Stomach (tissue), 9 donors: ENCODE measurements around the gene RBM44. TPM values are rescaled to one million over a fixed set of nuclear protein-coding genes. Genes with fewer than 3 reads are reported as not detected.
"Not testable (repeated sequence)": the region's sequence is repeated elsewhere in the genome, so short reads cannot be mapped to it uniquely, and the experiment has no call there.

Experiments
- DNase-seq, 2 donors: peaks; one replicate each; pipeline versions ENCODE4 v3.0.0 to v3.0.0-alpha.2; 2013 to 2019
- H3K27ac ChIP-seq, 5 donors: fragments of 200-600 bp in 4 of 5; sonication (generic) in 4 of 5; one replicate each; pipeline ENCODE4 v1.5.1; 2013 to 2019; ENCODE audit warnings: mild to moderate bottlenecking in 1 of 5, moderate library complexity in 1 of 5
- H3K27me3 ChIP-seq, 3 donors: fragments of 200-600 bp; sonication (generic); one replicate each; pipeline ENCODE4 v1.5.1; 2017 to 2019; ENCODE audit warnings: mixed run types in 1 of 3
- H3K36me3 ChIP-seq, 4 donors: fragments of 200-600 bp; sonication (generic); 1 replicate in 3 of 4; 2 replicates in 1 of 4; pipeline ENCODE4 v1.5.1; 2016 to 2019
- H3K4me1 ChIP-seq, 4 donors: fragments of 200-600 bp; sonication (generic); one replicate each; pipeline ENCODE4 v1.5.1; 2016 to 2019
- H3K4me3 ChIP-seq, 4 donors: fragments of 200-600 bp; sonication (generic) in 3 of 4; one replicate each; pipeline ENCODE4 v1.5.1; 2016 to 2019; ENCODE audit warnings: mild to moderate bottlenecking in 1 of 4
- H3K9me3 ChIP-seq, 4 donors: fragments of 200-600 bp; sonication (generic); one replicate each; pipeline ENCODE4 v1.5.1; 2016 to 2019
- CTCF ChIP-seq, 7 experiments: fragments of 450-650 bp in 4 of 7; fragments of 200-600 bp in 3 of 7; sonication (generic) in 3 of 7; IDR thresholded peaks; one replicate each; pipeline ENCODE4 v1.5.1; 2016 to 2019; ENCODE audit warnings: antibody characterized with exemption in 7 of 7, control low read depth in 2 of 7, mild to moderate bottlenecking in 1 of 7
- EP300 ChIP-seq: sonication (generic); formaldehyde crosslinking; IDR thresholded peaks from one replicate; pipeline ENCODE4 v1.6.1; 2017; ENCODE audit warnings: antibody characterized with exemption
- POLR2A ChIP-seq, 4 donors: fragments of 450-650 bp; IDR thresholded peaks; one replicate each; pipeline ENCODE4 v1.6.1; 2016; ENCODE audit warnings: antibody characterized with exemption in 4 of 4, control low read depth in 2 of 4, mild to moderate bottlenecking in 1 of 4, moderate library complexity in 1 of 4
- POLR2AphosphoS5 ChIP-seq, 3 donors: sonication (generic); formaldehyde crosslinking; IDR thresholded peaks; one replicate each; pipeline ENCODE4 v1.6.1; 2016; ENCODE audit warnings: antibody characterized with exemption in 3 of 3
- WGBS, 5 donors: extraction: QIAGEN DNeasy Blood & Tissue Kit in 3 of 5; methylation state at CpG; one replicate each; pipeline versions ENCODE4 v1.1.5 to v1.1.7; 2013 to 2018; 5-methylcytosine and 5-hydroxymethylcytosine counted together
- intact Hi-C: fragments of 100-400 bp; cut with DNase I; formaldehyde crosslinking; loops from one replicate; pipeline ENCODE4 v1.15.1; 2023; ENCODE audit warnings: low total_unique reads
- polyA plus RNA-seq, 3 donors: library from polyadenylated mRNA; stranded (reverse); fragments of 200-250 nt; gene quantifications; one replicate each; pipeline ENCODE4 v1.2.3, GENCODE V29; 2013
- total RNA-seq, 5 donors: library from RNA; depleted of rRNA; stranded (reverse); fragments of >200 nt; gene quantifications; one replicate each; pipeline versions ENCODE4 v1.1.0 to v1.2.3, GENCODE V29; 2014 to 2016
- donor health status: healthy with polysubstance abuse.
- donor health status: Bipolar disorder and iron deficiency.
- donor health status: healthy.

RBM44 gene
- total and polyA plus RNA-seq, 8 donors: under 0.01 to 2.4 (median 1.8) TPM; not detected in 3

GRCh38 chr2:237763812-237764211 is 34.8 kb upstream of the RBM44 start:
- Histone ChIP-seq H3K36me3 (peaks cover 12 to 75% (median 71%) of the 10 kb centered on the region in 4 donors), H3K27ac (no peak overlapping the region), H3K4me3 (no peak overlapping the region), H3K4me1 (peaks cover 0 to 25% (median 8%) of the 10 kb centered on the region in 4 donors), H3K27me3 (no peaks in the 10 kb centered on the region), H3K9me3 (no peaks in the 10 kb centered on the region)
- TF ChIP-seq POLR2A (IDR thresholded peaks at IDR 0.05): no peak
- TF ChIP-seq EP300: no peak
- TF ChIP-seq CTCF (IDR thresholded peaks at IDR 0.05): no peak
- TF ChIP-seq POLR2AphosphoS5 (IDR thresholded peaks at IDR 0.05): no peak
- 65 to 86% (median 73%) methylated on average over 10 of the region's 10 CpGs for whole genome bisulfite sequencing, 5 donors
- intact Hi-C loops: no loop called here
- no peak for DNase-seq

DNA sequence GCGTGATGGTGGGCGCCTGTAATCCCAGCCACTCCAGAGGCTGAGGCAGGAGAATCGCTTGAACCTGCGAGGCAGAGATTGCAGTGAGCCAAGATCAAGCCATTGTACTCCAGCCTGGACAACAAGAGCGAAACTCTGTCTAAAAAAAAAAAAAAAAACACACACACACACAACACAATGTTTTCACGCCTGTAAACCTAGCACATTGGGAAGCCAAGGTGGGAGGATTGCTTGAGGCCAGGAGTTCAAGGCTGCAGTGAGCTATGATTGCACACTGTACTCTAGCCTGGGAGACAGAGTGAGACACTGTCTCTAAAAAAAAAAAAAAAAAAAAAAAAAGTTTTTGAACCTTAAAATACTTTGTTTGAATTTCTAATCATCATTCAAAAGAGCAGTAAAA is 33.5 kb upstream of the RBM44 start:
- H3K27ac ChIP-seq, intact Hi-C loops, H3K9me3 ChIP-seq, H3K4me3 ChIP-seq, H3K27me3 ChIP-seq, DNase-seq: not testable (repeated sequence)
- 93 to 97% (median 96%) methylated on average over 6 of the region's 6 CpGs for WGBS, 5 donors
- H3K36me3 ChIP-seq: peaks cover 10 to 75% (median 70%) of the 10 kb centered on the region in 4 donors
- peaks cover 0 to 25% (median 8%) of the 10 kb centered on the region in 4 donors for H3K4me1 ChIP-seq

DNA sequence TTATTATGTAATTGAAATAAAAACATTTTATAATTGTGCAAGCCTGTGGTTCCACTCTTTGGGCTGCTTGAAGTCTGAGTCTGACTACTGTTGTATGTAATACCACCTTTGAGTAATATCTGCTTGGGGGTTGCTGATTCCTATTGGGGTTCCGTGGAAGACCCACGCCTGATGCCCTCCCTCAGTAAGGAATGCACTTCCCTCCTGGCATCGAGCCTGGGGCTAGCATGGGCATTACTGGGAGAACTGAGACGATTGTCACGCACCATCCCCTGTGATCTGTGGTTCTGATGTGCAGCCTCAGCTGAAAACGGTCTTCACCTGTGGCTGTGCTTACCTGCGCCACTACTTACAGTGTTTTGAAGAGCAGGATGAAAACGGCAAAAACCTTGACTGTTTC is 32.7 kb upstream of the RBM44 start:
- whole genome bisulfite sequencing, 5 donors: 80 to 96% (median 90%) methylated on average over 8 of the region's 8 CpGs
- TF ChIP-seq POLR2AphosphoS5 (IDR thresholded peaks at IDR 0.05) (no peak), CTCF (IDR thresholded peaks at IDR 0.05) (no peak), EP300 (no peak), POLR2A (IDR thresholded peaks at IDR 0.05) (no peak)
- peaks cover 3 to 75% (median 70%) of the 10 kb centered on the region in 4 donors for H3K36me3 ChIP-seq
- peaks cover 0 to 19% (median 6%) of the 10 kb centered on the region in 4 donors for H3K4me1 ChIP-seq
- no peaks in the 10 kb centered on the region for H3K9me3 ChIP-seq
- H3K4me3 ChIP-seq: no peak overlapping the region
- peak overlapping the region in 2 of 5 donors; percentile 17 to 33 for H3K27ac ChIP-seq
- intact Hi-C loops: no loop called here
- DNase-seq: no peak
- H3K27me3 ChIP-seq: no peaks in the 10 kb centered on the region

DNA sequence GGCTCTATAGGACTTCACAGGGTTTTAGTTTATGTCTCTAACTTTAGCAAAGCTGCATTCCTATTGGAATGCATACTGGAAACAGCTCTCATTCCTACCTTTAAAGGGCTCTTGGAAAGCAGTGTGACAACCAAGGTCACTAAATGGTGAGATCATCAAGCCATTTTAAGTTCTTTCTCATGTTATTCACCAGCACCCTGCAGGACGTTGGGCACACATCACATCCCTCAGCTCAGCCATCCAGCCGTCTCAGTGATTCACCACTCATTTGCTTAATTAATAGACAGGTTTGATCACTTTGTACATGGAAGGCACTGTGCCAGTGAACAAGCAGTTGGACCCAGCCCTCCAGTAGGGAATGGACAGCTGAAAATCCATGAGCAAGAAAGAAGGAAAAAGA is 32.2 kb upstream of the RBM44 start:
- TF ChIP-seq EP300: no peak
- no peak for TF ChIP-seq CTCF (IDR thresholded peaks at IDR 0.05)
- no peak for TF ChIP-seq POLR2A (IDR thresholded peaks at IDR 0.05)
- no peak for TF ChIP-seq POLR2AphosphoS5 (IDR thresholded peaks at IDR 0.05)
- H3K4me1 ChIP-seq: peaks cover 0 to 18% (median 4%) of the 10 kb centered on the region in 4 donors
- no peaks in the 10 kb centered on the region for H3K27me3 ChIP-seq
- DNase-seq: no peak
- H3K27ac ChIP-seq: peak overlapping the region in 1 of 5 donors; percentile 29
- intact Hi-C loops: no loop called here
- H3K4me3 ChIP-seq: no peak overlapping the region
- H3K9me3 ChIP-seq: no peaks in the 10 kb centered on the region
- 60 to 79% (median 71%) methylated on average over 2 of the region's 2 CpGs for WGBS, 5 donors
- peaks cover 0 to 75% (median 70%) of the 10 kb centered on the region in 4 donors for H3K36me3 ChIP-seq

- Histone ChIP-seq H3K27ac (no peak overlapping the region), H3K36me3 (peaks cover 11 to 89% (median 87%) of the 10 kb centered on the region in 4 donors), H3K4me3 (no peak overlapping the region), H3K4me1 (peaks cover 0 to 17% (median 3%) of the 10 kb centered on the region in 4 donors), H3K27me3 (no peaks in the 10 kb centered on the region), H3K9me3 (no peaks in the 10 kb centered on the region)
- TF ChIP-seq POLR2A (IDR thresholded peaks at IDR 0.05) (no peak), POLR2AphosphoS5 (IDR thresholded peaks at IDR 0.05) (no peak), EP300 (no peak), CTCF (IDR thresholded peaks at IDR 0.05) (no peak)
- no peak for DNase-seq
- intact Hi-C loops: no loop called here
- WGBS, 5 donors: 58 to 81% (median 70%) methylated on average over 3 of the region's 3 CpGs
These were observed 26.1 kb upstream of the RBM44 start for GRCh38 chr2:237772513-237772912.
